GM12872 (cell line): ENCODE results near the gene MRFAP1.

Source experiments
- TF ChIP-seq, protein P1 (sequence below): IDR thresholded peaks from 3 replicates; pipeline ENCODE4 v1.5.1; 2011; ENCODE audit warnings: low read depth, mild to moderate bottlenecking, low read length, moderate library complexity; ENCODE audit not compliant: insufficient read depth

MRFAP1 gene

DNA sequence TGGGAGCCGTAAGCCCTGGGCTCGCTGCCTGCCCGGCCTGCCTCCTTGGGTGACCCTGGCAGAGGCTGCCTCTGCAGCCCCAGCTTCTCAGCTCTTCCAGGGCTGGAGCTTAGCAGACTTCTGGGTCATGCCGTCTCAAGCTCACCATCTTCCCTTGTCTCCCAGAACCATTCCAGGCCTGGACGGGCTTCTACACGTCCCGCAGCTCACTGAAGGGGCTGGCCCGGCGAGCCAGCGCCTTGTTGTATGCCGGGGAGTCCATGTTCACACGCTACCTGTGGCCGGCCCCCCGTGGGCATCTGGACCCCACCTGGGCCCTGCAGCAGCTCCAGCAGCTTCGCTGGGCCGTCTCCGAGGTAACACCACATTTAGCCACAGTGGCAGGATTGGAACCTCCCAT, 43.5 kb upstream of the MRFAP1 start:
- TF ChIP-seq, protein P1, sequence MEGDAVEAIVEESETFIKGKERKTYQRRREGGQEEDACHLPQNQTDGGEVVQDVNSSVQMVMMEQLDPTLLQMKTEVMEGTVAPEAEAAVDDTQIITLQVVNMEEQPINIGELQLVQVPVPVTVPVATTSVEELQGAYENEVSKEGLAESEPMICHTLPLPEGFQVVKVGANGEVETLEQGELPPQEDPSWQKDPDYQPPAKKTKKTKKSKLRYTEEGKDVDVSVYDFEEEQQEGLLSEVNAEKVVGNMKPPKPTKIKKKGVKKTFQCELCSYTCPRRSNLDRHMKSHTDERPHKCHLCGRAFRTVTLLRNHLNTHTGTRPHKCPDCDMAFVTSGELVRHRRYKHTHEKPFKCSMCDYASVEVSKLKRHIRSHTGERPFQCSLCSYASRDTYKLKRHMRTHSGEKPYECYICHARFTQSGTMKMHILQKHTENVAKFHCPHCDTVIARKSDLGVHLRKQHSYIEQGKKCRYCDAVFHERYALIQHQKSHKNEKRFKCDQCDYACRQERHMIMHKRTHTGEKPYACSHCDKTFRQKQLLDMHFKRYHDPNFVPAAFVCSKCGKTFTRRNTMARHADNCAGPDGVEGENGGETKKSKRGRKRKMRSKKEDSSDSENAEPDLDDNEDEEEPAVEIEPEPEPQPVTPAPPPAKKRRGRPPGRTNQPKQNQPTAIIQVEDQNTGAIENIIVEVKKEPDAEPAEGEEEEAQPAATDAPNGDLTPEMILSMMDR = no peak

DNA sequence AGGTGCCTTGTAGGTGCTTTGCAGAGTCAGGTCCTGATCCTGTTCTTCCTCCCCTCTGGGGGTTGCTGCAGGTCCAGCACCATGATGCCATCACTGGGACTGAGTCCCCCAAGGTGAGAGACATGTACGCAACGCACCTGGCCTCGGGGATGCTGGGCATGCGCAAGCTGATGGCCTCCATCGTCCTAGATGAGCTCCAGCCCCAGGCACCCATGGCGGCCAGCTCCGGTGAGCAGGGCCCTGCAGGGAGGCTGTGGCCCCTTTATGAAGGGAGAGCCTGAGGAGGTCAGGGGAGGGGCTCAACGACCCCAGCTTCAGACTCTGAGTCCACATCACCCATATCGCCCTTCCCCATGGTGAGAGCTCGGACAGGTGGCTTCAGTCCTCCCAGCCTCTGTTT, 42.4 kb upstream of the MRFAP1 start:
- TF ChIP-seq, protein P1 = no peak

DNA sequence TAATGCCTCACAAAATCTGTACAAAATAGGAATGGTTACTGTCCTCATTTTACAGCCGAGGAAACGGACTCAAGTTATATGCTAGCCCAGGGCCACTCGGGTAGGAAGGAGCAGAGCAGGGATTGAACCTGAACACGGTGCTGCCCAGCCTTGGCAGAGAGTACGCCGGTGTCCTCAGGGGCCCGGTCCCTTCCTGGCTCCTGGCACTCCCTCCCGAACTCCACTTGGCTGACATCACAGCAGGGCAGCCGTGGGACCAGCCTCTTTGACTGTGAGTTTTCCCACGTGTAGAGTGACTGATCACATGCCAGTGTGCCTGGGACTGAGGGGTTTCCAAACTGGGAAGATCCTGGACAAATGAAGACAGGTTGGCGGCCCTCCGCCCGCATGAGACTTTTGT, 41.8 kb upstream of the MRFAP1 start:
- TF ChIP-seq, protein P1 = no peak

DNA sequence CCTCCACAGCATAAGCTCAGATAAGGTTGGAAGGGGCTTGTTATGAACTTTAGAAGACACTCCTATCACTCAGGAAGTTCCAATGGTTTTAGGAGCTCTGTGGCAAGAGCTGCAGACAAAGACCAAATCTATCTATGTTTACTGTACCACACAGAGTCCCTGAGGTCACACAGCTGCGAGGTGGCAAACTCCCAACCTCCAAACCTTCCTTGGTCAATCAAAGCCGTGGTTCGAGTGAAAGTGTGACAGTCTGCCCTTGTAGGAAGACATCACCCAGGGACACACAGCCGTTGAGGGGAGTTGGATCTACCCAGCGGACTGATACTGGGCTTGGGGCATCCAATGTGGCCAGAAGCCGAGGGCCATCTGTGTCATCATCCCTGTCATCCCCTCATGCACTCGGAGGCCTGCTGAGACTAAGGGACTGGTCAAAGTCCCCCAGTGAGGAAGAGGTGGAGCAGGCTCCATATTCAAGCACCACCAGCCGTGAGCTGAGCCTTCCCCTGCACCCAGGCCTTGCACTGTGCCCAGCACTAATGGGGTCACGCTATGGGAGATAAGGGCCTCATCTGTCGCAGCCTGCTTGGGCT, 38.7 kb upstream of the MRFAP1 start:
- TF ChIP-seq, protein P1 = no peak

DNA sequence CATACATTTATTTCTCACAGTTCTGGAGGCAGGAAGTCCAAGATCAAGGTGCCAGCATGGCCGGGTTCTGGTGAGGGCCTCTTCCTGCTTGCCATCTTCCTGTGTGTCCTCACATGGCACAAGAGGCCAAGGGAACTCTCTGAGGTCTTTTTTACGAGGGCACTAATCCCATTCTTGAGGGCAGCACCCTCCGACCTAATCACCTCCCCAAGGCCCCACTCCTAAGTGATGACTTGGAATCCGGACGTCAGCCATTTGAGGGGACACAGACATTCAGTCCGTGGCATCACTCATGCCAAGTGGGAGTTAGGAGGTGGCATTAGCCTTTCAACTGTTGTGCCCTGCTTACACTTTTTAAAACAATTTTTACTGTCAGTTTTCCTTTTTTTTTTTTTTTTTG, 38.2 kb upstream of the MRFAP1 start:
- TF ChIP-seq, protein P1 = no peak

DNA sequence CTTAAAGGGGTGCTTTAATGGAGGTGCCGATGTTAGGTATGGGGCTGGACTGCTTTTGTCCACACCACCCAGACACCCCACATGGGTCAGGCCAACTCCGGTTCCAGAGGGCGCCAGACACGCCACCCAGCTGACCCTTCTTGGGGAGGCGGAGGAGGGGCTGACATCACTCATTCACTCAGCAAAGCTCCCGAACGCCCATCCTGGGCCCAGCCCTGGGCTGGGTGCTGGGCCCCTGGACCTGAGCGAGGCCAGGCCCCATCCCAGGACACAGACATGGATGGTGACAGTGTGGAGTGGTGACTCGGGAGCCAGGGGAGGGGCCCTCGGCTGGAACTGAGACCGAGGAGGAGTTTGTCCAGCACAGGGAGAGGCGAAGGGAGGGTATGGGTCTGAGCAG, 37.4 kb upstream of the MRFAP1 start:
- TF ChIP-seq, protein P1 = no peak

DNA sequence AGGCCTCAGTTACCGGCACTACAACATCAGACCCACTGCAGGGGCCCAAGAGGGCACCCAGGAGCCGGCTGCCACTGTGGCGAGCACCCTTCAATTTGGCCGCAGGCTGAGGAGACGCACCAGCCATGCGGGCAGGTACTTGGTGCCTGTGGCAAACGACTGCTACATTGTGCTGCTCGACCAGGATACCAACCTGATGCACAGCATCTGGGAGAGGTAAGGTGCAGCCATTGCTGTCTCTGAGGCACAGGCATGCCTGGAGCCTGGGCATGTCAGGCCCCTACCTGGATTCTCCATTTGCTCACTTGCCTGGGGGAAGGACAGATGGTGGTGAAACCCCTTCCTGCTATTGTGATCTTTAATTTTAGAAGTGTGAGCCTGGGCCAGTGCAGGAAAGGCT, 35.4 kb upstream of the MRFAP1 start:
- TF ChIP-seq, protein P1 = no peak
